Kidney glomerular epithelial cell (primary cell): Measurements from ENCODE around the gene GRID2.

Experiments
- DNase-seq: peaks from one replicate; lab custom pipeline; 2025; lab: John Stamatoyannopoulos, UW

The GRID2 gene

GRCh38 chr4:93513851-93514250 lies 1210.1 kb downstream of the GRID2 start:
- DNase-seq, result no peak

DNA sequence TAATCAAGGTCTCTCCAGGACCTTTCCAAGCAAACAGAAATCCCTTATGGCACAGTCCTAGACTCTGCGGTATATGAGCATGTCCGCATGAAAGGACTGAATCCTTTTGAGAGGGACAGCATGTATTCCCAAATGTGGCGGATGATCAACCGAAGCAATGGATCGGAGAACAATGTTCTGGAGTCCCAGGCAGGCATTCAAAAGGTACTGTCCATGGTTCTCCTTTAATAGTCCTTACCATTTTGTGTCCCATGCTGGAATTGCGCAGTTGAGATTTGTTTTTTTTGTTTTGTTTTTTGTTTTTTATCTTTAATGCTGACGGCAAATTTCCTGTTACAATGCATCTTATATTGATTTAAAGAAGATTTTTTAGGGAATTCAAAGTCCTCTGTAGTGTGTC lies 1211.4 kb downstream of the GRID2 start:
- no peak for DNase-seq

- no peak for DNase-seq
Observed at GRCh38 chr4:93529692-93530372, 1226.1 kb downstream of the GRID2 start.

- DNase-seq, result no peak
Observed at GRCh38 chr4:93532234-93532633, 1228.5 kb downstream of the GRID2 start.

DNA sequence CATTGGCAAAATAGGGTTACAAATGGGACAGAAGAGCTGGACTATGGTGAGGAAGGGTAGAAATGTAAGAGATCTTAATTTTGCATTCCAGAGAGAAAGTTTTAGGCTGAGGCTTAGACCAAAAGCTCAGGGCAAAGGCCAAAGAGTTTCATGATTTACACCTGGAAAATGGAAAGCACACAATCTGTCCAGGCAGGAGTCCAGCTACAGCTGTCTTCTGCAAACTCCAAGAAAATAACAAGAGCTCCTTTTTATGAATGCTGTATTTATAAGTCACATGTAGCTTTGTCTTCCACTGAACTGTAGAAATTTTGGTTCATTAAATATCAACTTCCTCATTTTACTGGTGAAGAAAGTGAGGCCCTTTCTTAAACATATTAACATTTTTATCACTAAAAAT lies 1236.8 kb downstream of the GRID2 start:
- DNase-seq, result no peak

- no peak for DNase-seq
Observed at GRCh38 chr4:93561842-93562241, 1258.1 kb downstream of the GRID2 start.

- DNase-seq, result no peak
Observed at GRCh38 chr4:93568758-93569157, 1265.0 kb downstream of the GRID2 start.

DNA sequence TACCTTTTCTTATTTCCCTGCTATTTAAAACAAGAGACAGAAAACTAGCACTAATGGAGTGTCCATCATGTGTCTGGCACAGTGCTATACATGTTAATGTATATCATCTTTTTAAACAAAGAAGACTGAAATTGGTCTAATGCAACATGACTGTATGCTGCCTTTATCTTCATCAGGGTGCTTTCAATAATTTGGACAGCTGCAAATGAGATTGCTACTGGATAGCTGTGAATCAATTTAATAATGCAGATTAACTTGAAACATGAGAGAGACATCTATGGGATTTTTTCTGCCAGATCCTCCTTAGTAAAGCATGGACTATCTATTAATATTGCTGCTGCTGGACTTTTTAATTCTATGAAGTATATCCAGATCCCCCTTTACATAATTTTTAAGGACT lies 1269.5 kb downstream of the GRID2 start:
- no peak for DNase-seq

DNA sequence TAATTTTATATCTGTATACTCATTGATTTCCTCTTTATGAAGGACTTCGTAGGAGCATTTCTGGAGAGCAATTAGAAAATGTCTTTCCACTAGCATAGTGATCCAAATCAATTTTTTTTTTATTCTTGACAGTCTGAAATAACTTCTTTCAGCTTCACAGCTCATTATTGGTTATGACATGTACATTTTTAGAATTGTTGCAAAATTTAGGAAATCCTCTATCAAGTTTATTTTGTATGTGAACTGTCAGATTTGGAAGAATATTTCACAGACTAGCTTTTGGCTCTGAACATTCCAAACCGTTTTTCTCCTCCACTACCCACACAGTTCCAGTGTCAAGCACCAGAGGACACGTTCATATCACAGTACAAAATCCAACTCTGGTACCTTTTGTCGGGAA lies 1275.2 kb downstream of the GRID2 start:
- DNase-seq, result no peak

DNA sequence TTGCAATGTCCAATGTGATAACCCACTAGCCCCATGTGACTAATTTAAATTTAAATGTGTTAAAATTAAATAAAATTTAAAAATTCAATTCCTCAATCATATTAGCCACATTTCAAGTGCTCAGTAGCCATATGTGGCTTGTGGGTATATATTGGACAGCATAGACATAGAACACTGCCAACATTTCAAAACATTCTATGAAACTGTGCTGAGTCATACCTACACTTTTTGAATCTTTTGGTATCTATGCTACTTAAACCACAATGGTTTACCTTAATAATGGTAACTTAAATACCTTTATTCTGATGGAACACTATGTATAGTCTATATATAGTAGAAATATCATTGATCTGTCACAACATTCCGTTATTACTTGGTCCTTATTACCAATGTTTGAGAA lies 1301.4 kb downstream of the GRID2 start:
- DNase-seq, result no peak

GRCh38 chr4:93617606-93618005 lies 1313.8 kb downstream of the GRID2 start:
- DNase-seq, result no peak

- no peak for DNase-seq
Observed at GRCh38 chr4:93633721-93634120, 1330.0 kb downstream of the GRID2 start.

DNA sequence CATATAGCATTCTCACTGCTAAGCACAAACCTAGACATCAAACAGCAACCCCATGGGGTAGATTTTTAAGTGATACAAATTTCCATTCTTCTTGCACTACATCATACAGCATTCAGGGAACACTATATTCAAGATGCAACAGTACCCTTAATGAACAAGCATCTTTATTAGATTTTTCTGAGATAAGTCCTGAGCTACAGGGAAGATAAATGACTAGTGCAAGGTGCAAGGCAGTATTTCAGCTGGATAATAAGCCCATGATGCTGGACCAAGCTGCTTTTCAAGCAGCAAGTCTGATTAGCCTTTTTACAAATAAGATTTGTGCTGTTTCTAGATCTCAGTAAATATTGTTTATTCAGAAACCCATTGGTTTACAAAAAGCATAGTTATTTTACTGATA lies 1332.2 kb downstream of the GRID2 start:
- no peak for DNase-seq

- DNase-seq, result no peak
Observed at GRCh38 chr4:93645120-93645519, 1341.4 kb downstream of the GRID2 start.

DNA sequence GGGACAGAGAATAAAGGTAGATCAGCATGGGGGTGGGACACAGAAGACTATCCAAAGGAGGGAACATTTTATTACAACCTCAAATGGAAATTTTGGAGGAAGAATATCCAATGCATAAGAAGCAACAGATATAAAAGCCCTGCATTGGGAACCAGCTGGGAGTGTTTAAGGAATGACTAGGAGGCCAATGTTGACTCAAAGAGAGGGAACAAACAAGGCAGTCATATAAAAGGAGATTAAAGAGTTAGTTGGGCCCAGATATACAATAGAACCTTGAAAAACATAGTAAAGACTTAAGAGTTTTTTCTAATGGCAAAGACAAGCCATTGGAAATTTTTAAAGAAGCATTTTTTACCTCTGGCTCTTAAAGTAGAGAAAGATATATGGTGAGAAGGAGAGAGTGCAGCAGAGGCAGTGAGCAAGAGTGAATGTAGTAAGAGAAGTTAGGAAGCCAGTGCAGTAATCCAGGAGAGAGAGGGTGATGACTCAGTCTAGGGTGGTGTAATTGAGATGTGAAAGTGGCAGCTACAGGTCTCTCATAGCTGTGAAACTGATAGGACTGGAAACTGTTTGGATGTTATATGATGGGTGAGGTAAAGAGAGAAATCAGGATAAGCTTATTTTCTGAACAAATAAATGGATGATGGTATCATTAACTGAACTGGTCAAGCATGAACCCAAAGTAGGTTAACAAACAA lies 1342.6 kb downstream of the GRID2 start:
- DNase-seq, result peak; percentile 60

DNA sequence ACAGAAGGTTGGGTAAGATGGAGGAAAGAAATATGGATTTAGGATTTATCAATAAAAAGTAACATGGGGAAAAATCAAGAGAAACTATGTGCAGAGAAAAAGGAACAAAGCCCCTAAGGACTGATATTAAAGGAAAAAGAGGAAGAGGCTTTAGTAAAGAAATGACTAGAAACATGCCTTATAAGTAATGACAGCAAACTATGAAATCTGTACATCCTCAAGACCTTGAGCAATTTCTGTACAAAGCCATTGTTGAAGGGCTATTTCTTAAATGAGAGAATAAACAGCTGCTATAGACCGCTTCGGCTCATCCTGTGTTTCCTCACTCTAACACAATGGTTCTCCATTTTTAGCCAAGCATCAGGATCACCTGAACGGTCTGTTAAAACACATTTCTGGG lies 1344.5 kb downstream of the GRID2 start:
- DNase-seq, result no peak

DNA sequence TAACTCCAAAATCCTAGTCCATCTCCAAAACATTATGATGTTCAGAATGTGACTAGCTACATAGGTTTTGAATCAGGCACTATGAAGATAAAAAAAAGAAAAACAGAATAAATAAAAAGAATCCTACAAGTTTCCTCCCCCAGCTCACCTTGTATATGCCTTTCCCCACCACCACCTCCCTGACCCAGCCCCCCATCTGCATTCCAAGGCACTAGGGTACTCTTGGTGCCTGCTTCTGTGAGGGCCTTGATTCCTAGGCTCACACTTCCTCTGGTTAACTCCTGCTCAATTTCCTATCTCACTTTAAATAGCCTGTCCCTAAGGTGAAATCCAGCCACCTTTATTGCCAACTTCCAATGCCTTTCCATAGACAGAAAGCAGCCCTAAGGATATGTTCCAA lies 1346.1 kb downstream of the GRID2 start:
- DNase-seq, result no peak

DNA sequence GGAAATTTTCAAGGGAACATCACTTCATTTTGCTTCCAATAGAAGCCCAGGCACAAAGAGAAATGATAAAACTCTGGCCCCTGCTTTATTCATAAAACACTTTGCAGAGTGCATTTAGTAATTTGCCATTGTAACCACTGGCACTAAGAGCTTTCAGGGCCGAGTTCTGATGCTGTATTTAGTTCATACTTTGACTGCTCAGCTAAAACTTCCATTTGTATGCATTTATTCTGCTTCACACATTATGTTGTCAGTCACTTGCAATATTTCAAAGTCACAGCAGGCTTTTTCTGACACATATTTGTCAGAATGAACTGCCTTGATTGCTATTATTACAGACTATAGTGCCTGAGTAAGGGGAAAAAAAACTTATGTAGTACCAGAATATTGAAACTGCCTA lies 1350.4 kb downstream of the GRID2 start:
- DNase-seq, result no peak

DNA sequence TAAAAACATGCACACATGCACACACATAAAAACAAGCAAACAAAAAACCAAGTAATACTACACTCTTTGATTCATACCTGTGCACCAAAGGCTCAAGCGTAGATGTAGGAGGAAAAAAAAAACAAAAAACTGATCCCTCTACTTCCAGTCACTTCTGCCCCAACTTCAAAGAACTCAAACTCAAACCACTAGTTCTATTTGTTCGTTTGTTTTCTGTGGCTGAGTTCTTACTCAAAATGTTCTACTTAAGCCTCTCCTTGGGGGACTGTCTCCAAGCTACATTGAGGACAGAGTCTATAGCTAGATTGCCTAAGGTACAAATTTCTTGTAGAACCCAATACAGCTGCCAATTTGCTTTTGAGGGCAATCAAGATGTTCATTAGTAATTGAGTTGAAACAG lies 1353.8 kb downstream of the GRID2 start:
- no peak for DNase-seq

DNA sequence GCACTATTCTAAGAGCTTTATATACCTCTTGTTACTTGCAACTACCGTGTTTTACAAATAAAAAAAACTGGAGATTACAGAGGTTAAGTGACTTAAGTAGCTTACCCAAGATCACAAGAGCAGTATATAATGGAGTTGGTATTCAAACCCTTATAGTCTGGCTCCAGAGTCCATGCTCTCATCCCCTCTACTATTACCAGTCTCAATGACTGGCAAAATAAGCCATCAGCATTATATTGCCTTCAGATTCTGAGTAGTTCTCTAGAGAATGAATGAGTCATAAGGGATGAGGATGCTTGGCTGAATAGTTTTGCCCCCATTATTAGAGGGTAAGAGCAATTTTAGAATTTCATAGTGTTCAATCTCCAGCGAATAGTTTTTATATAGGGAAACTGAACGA lies 1354.7 kb downstream of the GRID2 start:
- DNase-seq, result peak; percentile 9

GRCh38 chr4:93659629-93660028 lies 1355.9 kb downstream of the GRID2 start:
- DNase-seq, result peak; percentile 48

DNA sequence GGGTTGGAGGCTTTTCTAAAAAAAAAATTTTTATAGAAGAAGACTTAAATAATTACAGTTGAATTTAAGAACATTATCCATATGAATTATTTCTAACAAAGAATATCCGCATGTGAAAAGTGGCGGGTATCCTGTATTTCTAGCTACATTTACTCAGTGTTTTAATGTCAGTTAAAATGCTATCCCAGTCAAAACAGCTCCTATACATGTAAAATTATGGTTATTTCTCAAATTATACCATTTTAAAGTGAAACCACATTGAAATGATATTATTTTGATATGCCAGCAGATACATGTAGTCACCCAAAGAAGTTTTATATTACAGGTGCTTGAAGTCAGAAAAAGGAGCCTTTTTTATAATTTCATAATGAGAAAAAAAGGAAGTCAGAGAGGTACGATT lies 1356.3 kb downstream of the GRID2 start:
- no peak for DNase-seq

DNA sequence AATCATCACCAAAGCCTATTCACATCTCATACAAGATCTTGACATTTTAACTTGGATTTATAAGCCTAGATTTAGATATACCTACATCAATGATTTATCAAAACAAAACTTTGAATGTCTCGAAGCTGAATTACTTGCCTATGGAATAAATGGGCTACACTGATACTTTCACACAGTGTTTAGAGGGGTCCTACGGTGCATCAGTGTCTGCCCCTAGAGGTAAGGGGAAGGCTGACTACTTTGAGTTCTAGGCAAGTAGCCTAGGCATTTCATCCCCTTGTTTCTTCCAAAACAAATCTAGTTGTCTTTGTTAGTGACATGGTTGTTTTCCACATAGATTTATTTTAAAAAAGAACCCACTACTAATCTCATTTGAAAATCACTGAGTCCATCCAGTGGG lies 1366.7 kb downstream of the GRID2 start:
- DNase-seq, result no peak

DNA sequence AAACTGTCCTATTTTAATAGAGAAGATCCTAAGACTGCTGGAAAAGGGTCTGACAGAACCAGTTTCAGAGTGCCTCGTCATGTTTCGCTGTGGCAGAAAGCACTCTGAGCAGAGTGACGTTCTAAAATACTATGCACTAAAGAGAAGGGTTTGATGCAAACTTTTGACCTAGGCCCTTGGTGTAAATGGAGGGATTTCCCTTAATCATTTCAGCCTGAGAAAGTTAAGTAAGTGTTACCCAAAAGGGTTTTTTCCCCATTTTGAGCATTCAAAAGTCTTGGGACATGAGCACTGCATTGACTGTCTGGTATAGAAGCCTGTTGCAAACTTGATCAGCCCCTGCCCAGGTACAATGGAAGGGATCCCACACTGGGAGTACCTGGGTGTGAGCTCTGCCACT lies 1367.3 kb downstream of the GRID2 start:
- no peak for DNase-seq
